Esophagus squamous epithelium (tissue), 5 donors: Measurements from ENCODE around the gene CNTNAP4. TPM values are rescaled to one million over a fixed set of nuclear protein-coding genes. Genes with fewer than 3 reads are reported as not detected.

Source experiments
- DNase-seq: peaks from one replicate; lab custom pipeline; 2025; lab: John Stamatoyannopoulos, UW
- H3K27ac ChIP-seq, 4 donors: fragments of 200-600 bp; sonication (generic); one replicate each; pipeline ENCODE4 v1.5.1; 2016 to 2019; ENCODE audit warnings: mild to moderate bottlenecking in 1 of 4
- H3K27me3 ChIP-seq, 4 donors: fragments of 200-600 bp; sonication (generic); 1 replicate in 3 of 4; 2 replicates in 1 of 4; pipeline versions ENCODE4 v1.5.1 to v1.6.0; 2017 to 2021; ENCODE audit warnings: antibody characterized with exemption in 1 of 4
- H3K36me3 ChIP-seq, 3 donors: fragments of 200-600 bp; sonication (generic); one replicate each; pipeline ENCODE4 v1.5.1; 2016 to 2019
- H3K4me1 ChIP-seq, 3 donors: fragments of 200-600 bp; sonication (generic); one replicate each; pipeline ENCODE4 v1.5.1; 2017 to 2019
- H3K4me3 ChIP-seq, 4 donors: fragments of 200-600 bp; sonication (generic); 1 replicate in 3 of 4; 2 replicates in 1 of 4; pipeline ENCODE4 v1.5.1; 2016 to 2019; ENCODE audit warnings: mild to moderate bottlenecking in 2 of 4, moderate library complexity in 1 of 4
- H3K9me3 ChIP-seq, 3 donors: fragments of 200-600 bp; sonication (generic); one replicate each; pipeline ENCODE4 v1.5.1; 2016 to 2019
- POLR2A ChIP-seq, 4 donors: fragments of 450-650 bp; IDR thresholded peaks; one replicate each; pipeline ENCODE4 v1.6.1; 2017; ENCODE audit warnings: antibody characterized with exemption in 4 of 4, mild to moderate bottlenecking in 4 of 4, moderate library complexity in 3 of 4
- WGBS, 2 donors: methylation state at CpG; one replicate each; pipeline ENCODE4 v1.1.5; 2018; 5-methylcytosine and 5-hydroxymethylcytosine counted together
- intact Hi-C: fragments of 100-400 bp; cut with DNase I; formaldehyde crosslinking; loops from one replicate; pipeline ENCODE4 v1.15.0; 2022
- total RNA-seq, 4 donors: library from RNA; depleted of rRNA; stranded (reverse); fragments of >200 nt; gene quantifications; one replicate each; pipeline ENCODE4 v1.1.0, GENCODE V29; 2016
- TF ChIP-seq, protein P1 (sequence below), 6 experiments: fragments of 450-650 bp in 4 of 6; fragments of 200-600 bp in 2 of 6; sonication (generic) in 2 of 6; IDR thresholded peaks; one replicate each; pipeline ENCODE4 v1.5.1; 2016 to 2019; ENCODE audit warnings: antibody characterized with exemption in 6 of 6, mild to moderate bottlenecking in 4 of 6, moderate library complexity in 4 of 6
- donor health status: DM: yes; HTN: yes; CAD: no.

CNTNAP4 gene
- total RNA-seq, 4 donors from 2014 or later: not detected

DNA sequence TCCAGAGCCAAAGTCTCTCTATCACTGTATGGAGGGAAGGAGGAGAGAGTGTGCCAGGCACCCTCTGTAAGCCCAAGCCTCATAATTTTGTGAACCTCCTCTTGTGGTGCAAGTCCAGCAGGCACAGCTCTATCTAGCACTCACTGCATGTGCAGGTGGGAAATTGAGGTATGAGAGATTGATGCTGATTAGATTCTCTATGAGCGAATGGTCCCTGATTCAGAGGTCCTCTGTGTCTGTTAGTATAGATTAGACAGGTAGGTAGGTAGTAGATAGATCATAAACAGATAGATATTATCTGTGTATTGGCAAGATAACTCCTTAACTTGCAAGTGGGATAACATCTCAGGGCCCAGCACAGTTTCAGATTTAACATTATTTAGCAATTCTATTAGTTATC is 209.5 kb downstream of the CNTNAP4 start:
- intact Hi-C loops: no loop called here
- no peak for TF ChIP-seq POLR2A (IDR thresholded peaks at IDR 0.05)
- TF ChIP-seq, protein P1, sequence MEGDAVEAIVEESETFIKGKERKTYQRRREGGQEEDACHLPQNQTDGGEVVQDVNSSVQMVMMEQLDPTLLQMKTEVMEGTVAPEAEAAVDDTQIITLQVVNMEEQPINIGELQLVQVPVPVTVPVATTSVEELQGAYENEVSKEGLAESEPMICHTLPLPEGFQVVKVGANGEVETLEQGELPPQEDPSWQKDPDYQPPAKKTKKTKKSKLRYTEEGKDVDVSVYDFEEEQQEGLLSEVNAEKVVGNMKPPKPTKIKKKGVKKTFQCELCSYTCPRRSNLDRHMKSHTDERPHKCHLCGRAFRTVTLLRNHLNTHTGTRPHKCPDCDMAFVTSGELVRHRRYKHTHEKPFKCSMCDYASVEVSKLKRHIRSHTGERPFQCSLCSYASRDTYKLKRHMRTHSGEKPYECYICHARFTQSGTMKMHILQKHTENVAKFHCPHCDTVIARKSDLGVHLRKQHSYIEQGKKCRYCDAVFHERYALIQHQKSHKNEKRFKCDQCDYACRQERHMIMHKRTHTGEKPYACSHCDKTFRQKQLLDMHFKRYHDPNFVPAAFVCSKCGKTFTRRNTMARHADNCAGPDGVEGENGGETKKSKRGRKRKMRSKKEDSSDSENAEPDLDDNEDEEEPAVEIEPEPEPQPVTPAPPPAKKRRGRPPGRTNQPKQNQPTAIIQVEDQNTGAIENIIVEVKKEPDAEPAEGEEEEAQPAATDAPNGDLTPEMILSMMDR (IDR thresholded peaks at IDR 0.05): no peak
- WGBS, 2 donors: 65 to 73% methylated on average over 1 of the region's 1 CpG

DNA sequence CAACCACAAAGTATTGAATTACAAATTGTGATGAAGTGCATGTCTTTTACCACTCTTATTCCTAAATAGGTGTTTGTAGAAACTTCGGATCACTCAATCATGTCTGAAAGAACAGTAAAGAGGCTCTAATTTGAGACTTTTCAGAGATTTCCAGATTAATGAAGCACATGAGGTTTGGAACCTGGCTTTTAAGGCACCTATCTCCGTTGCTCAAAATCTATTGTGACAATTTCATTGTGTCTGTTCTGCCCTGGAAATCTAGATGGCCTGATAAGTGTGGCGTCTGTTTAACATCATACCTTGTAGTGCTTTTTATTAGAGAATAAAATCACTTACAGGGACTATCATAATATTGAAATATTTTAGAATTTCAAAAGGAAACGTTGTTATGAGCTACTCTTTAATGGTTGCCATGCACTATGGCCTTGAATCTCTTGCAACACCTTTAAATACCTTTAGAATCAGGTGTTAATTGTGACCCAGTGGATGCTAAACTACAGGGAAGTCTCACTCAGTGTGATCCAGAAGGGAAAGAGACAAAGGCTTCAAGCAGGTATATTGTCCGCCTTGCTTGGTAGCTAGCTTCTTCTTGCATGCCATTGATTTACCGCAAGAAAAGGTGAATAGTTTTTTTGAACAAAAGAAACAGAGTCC is 210.3 kb downstream of the CNTNAP4 start:
- intact Hi-C loops: no loop called here
- Histone ChIP-seq H3K36me3 (no peaks in the 10 kb centered on the region), H3K4me3 (no peak overlapping the region), H3K27ac (no peak overlapping the region), H3K27me3 (no peaks in the 10 kb centered on the region), H3K9me3 (no peaks in the 10 kb centered on the region), H3K4me1 (no peaks in the 10 kb centered on the region)
- no peak for TF ChIP-seq POLR2A (IDR thresholded peaks at IDR 0.05)
- TF ChIP-seq, protein P1 (IDR thresholded peaks at IDR 0.05): no peak
- DNase-seq: no peak
- 47 to 53% methylated on average over 6 of the region's 6 CpGs for WGBS, 2 donors

More for the DNA sequence above, 209.5 kb downstream of the CNTNAP4 start:
- Histone ChIP-seq H3K9me3 (no peaks in the 10 kb centered on the region), H3K4me1 (no peaks in the 10 kb centered on the region), H3K27me3 (no peaks in the 10 kb centered on the region), H3K36me3 (no peaks in the 10 kb centered on the region), H3K4me3 (no peak overlapping the region), H3K27ac (no peak overlapping the region)
- no peak for DNase-seq

DNA sequence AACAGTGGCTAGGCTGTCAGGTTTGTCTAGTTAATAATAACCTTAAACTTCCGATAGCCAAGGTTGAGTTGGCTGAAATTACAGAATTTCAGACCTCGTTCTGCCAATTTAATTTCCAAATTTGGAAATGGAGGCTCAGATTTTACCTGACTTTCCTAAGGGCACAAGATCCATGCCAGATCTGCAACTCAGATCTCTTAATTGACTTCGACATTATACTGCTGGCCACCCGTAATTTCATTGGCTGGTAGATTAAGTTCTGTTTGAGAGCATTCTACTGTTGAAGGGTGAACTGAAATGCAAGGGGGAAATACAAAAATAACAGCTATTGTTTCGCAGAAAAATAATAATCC is 210.8 kb downstream of the CNTNAP4 start:
- 53 to 69% methylated on average over 5 of the region's 5 CpGs for WGBS, 2 donors
- intact Hi-C loops: no loop called here

DNA sequence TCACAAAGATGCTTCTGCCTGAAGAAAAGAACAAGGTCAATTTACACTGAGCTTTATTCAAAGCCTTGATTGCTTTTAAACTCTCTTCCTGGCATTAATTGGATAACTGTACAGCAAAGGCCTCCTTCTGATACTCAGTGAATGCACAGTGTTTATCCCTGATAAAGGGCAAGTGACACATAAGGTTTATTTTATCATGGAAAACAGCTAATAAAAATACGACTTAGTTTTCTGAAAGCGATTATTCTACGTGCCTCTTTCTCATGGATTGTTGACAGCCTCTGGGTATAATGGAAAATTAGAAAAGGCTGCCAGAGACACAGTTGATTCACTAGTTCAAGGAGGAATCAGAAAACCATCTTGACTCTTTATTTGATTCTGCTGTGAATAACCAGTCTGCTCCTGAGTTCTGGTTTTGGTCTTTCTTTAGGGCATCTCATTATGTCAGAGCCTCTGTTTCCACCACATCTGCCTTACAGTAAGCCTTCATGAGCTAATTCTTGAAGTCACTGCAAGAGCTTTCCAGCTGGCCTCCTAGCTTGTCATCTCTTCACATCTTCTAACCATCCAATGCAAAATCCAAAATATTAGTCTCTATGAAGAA is 212.9 kb downstream of the CNTNAP4 start:
- no peak for DNase-seq
- no peak overlapping the region for H3K4me3 ChIP-seq
- TF ChIP-seq POLR2A (IDR thresholded peaks at IDR 0.05): no peak
- TF ChIP-seq, protein P1 (IDR thresholded peaks at IDR 0.05): no peak
- no peaks in the 10 kb centered on the region for H3K36me3 ChIP-seq
- intact Hi-C loops: no loop called here
- H3K27me3 ChIP-seq: no peaks in the 10 kb centered on the region
- 62 to 77% methylated on average over 3 of the region's 3 CpGs for WGBS, 2 donors
- no peaks in the 10 kb centered on the region for H3K9me3 ChIP-seq
- no peaks in the 10 kb centered on the region for H3K4me1 ChIP-seq
- H3K27ac ChIP-seq: no peak overlapping the region

More for the DNA sequence above, 210.8 kb downstream of the CNTNAP4 start:
- Histone ChIP-seq H3K9me3 (no peaks in the 10 kb centered on the region), H3K4me3 (no peak overlapping the region), H3K36me3 (no peaks in the 10 kb centered on the region), H3K4me1 (no peaks in the 10 kb centered on the region), H3K27ac (no peak overlapping the region), H3K27me3 (no peaks in the 10 kb centered on the region)
- no peak for DNase-seq
- TF ChIP-seq POLR2A (IDR thresholded peaks at IDR 0.05): no peak
- TF ChIP-seq, protein P1 (IDR thresholded peaks at IDR 0.05): no peak

DNA sequence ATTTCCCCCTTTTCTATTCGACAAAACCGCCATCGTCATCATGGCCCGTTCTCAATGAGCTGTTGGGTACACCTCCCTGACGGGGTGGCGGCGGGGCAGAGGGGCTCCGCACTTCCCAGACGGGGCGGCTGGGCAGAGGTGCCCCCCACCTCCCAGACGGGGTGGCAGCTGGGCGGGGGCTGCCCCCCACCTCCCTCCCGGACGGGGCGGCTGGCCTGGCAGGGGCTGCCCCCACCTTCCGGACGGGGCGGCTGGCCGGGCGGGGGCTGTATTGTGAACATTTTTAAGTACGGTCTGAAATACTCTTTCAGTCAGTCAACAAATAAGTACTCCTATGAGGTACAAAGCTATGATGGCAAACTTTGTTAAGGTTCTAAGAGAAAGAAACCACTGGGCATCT is 222.8 kb downstream of the CNTNAP4 start:
- intact Hi-C loops: no loop called here
- DNase-seq: no peak

More for the DNA sequence above, 222.8 kb downstream of the CNTNAP4 start:
- Histone ChIP-seq H3K27ac (no peak overlapping the region), H3K4me1 (no peaks in the 10 kb centered on the region), H3K27me3 (no peaks in the 10 kb centered on the region), H3K36me3 (no peaks in the 10 kb centered on the region), H3K4me3 (no peak overlapping the region), H3K9me3 (peaks cover 0 to 4% (median 0%) of the 10 kb centered on the region in 3 donors)
- WGBS, 2 donors: 96% methylated on average over 4 of the region's 21 CpGs; no CpG with 5 or more reads in 1 of the 2 donors
- TF ChIP-seq POLR2A (IDR thresholded peaks at IDR 0.05): no peak
- TF ChIP-seq, protein P1 (IDR thresholded peaks at IDR 0.05): no peak
